H1 (cell line): ENCODE measurements around the gene EFEMP2. TPM values are rescaled to one million over a fixed set of nuclear protein-coding genes. Genes with fewer than 3 reads are reported as not detected.

Experiments
- CTCF ChIA-PET: fragments of 300-600 bp; sonication (Branson Sonifier 250); formaldehyde crosslinking; loops from one replicate; lab custom pipeline; 2021; ENCODE audit not compliant: partially characterized antibody; lab: Charles Lee
- POLR2A ChIA-PET: fragments of 300-600 bp; sonication (Branson Sonifier 250); formaldehyde crosslinking; loops from one replicate; lab custom pipeline; 2021; ENCODE audit warnings: inconsistent platforms; ENCODE audit not compliant: partially characterized antibody; lab: Charles Lee
- DNase-seq, 2 experiments: peaks; one replicate each; pipeline versions ENCODE4 v3.0.0 to v3.0.0-alpha.2; 2010 to 2022; ENCODE audit warnings: low spot score in 2 of 2, low read depth in 1 of 2, mixed read lengths in 1 of 2
- FAIRE-seq: peaks from 2 replicates; lab custom pipeline; 2011; peaks lifted over from hg19 to GRCh38; lab: Jason Lieb, UNC
- H2AFZ ChIP-seq: 2 replicates; pipeline ENCODE4 v1.8.1; 2012; ENCODE audit warnings: low read length, inconsistent platforms
- H2AK5ac ChIP-seq: 2 replicates; pipeline ENCODE4 v1.6.1; 2013; ENCODE audit warnings: low read depth, low read length
- H2BK120ac ChIP-seq: replicated peaks from 2 replicates; pipeline ENCODE3; 2013; ENCODE audit warnings: low read depth, low read length, inconsistent platforms
- H2BK12ac ChIP-seq: 2 replicates; pipeline ENCODE4 v1.6.1; 2013; ENCODE audit warnings: low read depth, low read length
- H2BK15ac ChIP-seq: 2 replicates; pipeline ENCODE4 v1.6.1; 2013; ENCODE audit warnings: low read length
- H2BK20ac ChIP-seq: 2 replicates; pipeline ENCODE4 v1.6.1; 2013; ENCODE audit warnings: low read length
- H2BK5ac ChIP-seq: 2 replicates; pipeline ENCODE4 v1.6.1; 2013; ENCODE audit warnings: low read depth, low read length
- H3K14ac ChIP-seq: 2 replicates; pipeline ENCODE4 v1.6.1; 2013; ENCODE audit warnings: inconsistent platforms; ENCODE audit not compliant: insufficient read length
- H3K18ac ChIP-seq: 2 replicates; pipeline ENCODE4 v1.6.1; 2013; ENCODE audit warnings: low read length; ENCODE audit errors: extremely low read depth
- H3K23ac ChIP-seq: 2 replicates; pipeline ENCODE4 v1.6.1; 2013; ENCODE audit warnings: inconsistent platforms; ENCODE audit not compliant: insufficient read length
- H3K23me2 ChIP-seq: 2 replicates; pipeline ENCODE4 v1.6.1; 2013; ENCODE audit warnings: low read depth, low read length
- H3K27ac ChIP-seq: 2 replicates; pipeline ENCODE4 v1.6.1; 2011; ENCODE audit warnings: low read depth, low read length, inconsistent platforms
- H3K27me3 ChIP-seq, 4 experiments: replicated peaks in 1 of 4; 1 replicate in 1 of 4; 2 replicates in 3 of 4; pipeline versions ENCODE4 v1.6.1 to v1.8.1; 2011 to 2013; ENCODE audit warnings: low read length in 3 of 4, mild to moderate bottlenecking in 3 of 4, inconsistent platforms in 2 of 4, mixed read lengths in 2 of 4, moderate library complexity in 1 of 4; ENCODE audit not compliant: control insufficient read depth in 3 of 4, insufficient read depth in 3 of 4; ENCODE audit errors: extremely low read depth in 1 of 4
- H3K36me3 ChIP-seq, 4 experiments: 2 replicates each; pipeline versions ENCODE4 v1.6.1 to v1.8.1; 2011 to 2013; ENCODE audit warnings: mild to moderate bottlenecking in 4 of 4, low read length in 3 of 4, moderate library complexity in 2 of 4, control low read depth in 1 of 4, inconsistent platforms in 1 of 4; ENCODE audit not compliant: insufficient read depth in 4 of 4, control insufficient read depth in 2 of 4
- H3K4ac ChIP-seq: replicated peaks from 2 replicates; pipeline ENCODE3; 2013; ENCODE audit warnings: low read length, low read depth, mixed read lengths, inconsistent platforms; ENCODE audit not compliant: insufficient read length
- H3K4me1 ChIP-seq, 4 experiments: replicated peaks in 1 of 4; 1 replicate in 1 of 4; 2 replicates in 3 of 4; pipeline versions ENCODE4 v1.6.1 to v1.8.1; 2011 to 2013; ENCODE audit warnings: low read length in 3 of 4, inconsistent platforms in 2 of 4, mixed read lengths in 1 of 4; ENCODE audit not compliant: insufficient read depth in 4 of 4, control insufficient read depth in 3 of 4
- H3K4me2 ChIP-seq, 2 experiments: 2 replicates each; pipeline versions ENCODE4 v1.6.1 to v1.8.1; 2011 to 2013; ENCODE audit warnings: low read depth in 2 of 2, low read length in 2 of 2, control low read depth in 1 of 2, inconsistent platforms in 1 of 2, mild to moderate bottlenecking in 1 of 2; ENCODE audit not compliant: insufficient read depth in 1 of 2
- H3K4me3 ChIP-seq, 4 experiments: fragments of 200-600, 300-600 bp in 1 of 4; sonication (generic), shearing (Covaris generic), sonication (Bioruptor Twin) in 1 of 4; 2 replicates each; pipeline versions ENCODE4 v1.5.1 to v1.8.1; 2011 to 2016; ENCODE audit warnings: low read length in 4 of 4, low read depth in 3 of 4, control low read depth in 2 of 4, inconsistent platforms in 2 of 4, mild to moderate bottlenecking in 2 of 4, mixed read lengths in 1 of 4, moderate library complexity in 1 of 4; ENCODE audit not compliant: insufficient read depth in 2 of 4; ENCODE audit errors: extremely low read depth in 1 of 4
- H3K56ac ChIP-seq: replicated peaks from 2 replicates; pipeline ENCODE3; 2013; ENCODE audit warnings: low read depth, mild to moderate bottlenecking, mixed read lengths, low read length, inconsistent platforms; ENCODE audit not compliant: insufficient read length
- H3K79me1 ChIP-seq: 2 replicates; pipeline ENCODE4 v1.6.1; 2013; ENCODE audit warnings: low read depth, low read length, control low read depth
- H3K79me2 ChIP-seq, 2 experiments: 2 replicates each; pipeline versions ENCODE4 v1.6.1 to v1.8.1; 2012 to 2013; ENCODE audit warnings: low read length in 2 of 2, mild to moderate bottlenecking in 2 of 2, inconsistent platforms in 1 of 2; ENCODE audit not compliant: insufficient read depth in 2 of 2, control insufficient read depth in 1 of 2
- H3K9ac ChIP-seq, 4 experiments: replicated peaks in 1 of 4; 1 replicate in 1 of 4; 2 replicates in 3 of 4; pipeline versions ENCODE4 v1.6.1 to v1.8.1; 2011 to 2013; ENCODE audit warnings: low read depth in 3 of 4, low read length in 3 of 4, control low read depth in 2 of 4, mild to moderate bottlenecking in 2 of 4, moderate library complexity in 2 of 4, inconsistent platforms in 1 of 4; ENCODE audit errors: extremely low read depth in 1 of 4
- H3K9me3 ChIP-seq, 2 experiments: 2 replicates each; pipeline versions ENCODE4 v1.6.1 to v1.8.1; 2012 to 2013; ENCODE audit warnings: mild to moderate bottlenecking in 2 of 2, moderate library complexity in 2 of 2, control low read depth in 1 of 2, inconsistent platforms in 1 of 2, low read depth in 1 of 2, low read length in 1 of 2, mixed read lengths in 1 of 2; ENCODE audit not compliant: insufficient read depth in 2 of 2
- H4K20me1 ChIP-seq, 2 experiments: replicated peaks in 1 of 2; 2 replicates each; pipeline versions ENCODE3 to v1.8.1; 2011 to 2013; ENCODE audit warnings: inconsistent platforms in 2 of 2, low read length in 2 of 2, mild to moderate bottlenecking in 1 of 2; ENCODE audit not compliant: insufficient read depth in 2 of 2, control insufficient read depth in 1 of 2
- H4K5ac ChIP-seq: 2 replicates; pipeline ENCODE4 v1.6.1; 2013; ENCODE audit warnings: low read length, low read depth, mixed read lengths, inconsistent platforms; ENCODE audit not compliant: insufficient read length
- H4K8ac ChIP-seq: 2 replicates; pipeline ENCODE4 v1.8.0; 2013; ENCODE audit warnings: mild to moderate bottlenecking, moderate library complexity, low read length, inconsistent platforms; ENCODE audit not compliant: insufficient read depth; ENCODE audit errors: extremely low read depth
- H4K91ac ChIP-seq: replicated peaks from 2 replicates; pipeline ENCODE3; 2013; ENCODE audit warnings: low read length, mixed read lengths, inconsistent platforms; ENCODE audit not compliant: insufficient read length
- BRCA1 ChIP-seq: IDR thresholded peaks from 2 replicates; pipeline ENCODE4 v1.6.1; 2012; ENCODE audit warnings: low read depth, low read length, improper control_type of control experiment
- CEBPB ChIP-seq: IDR thresholded peaks from 2 replicates; pipeline ENCODE4 v1.6.1; 2012; ENCODE audit warnings: low read depth, low read length
- EZH2 ChIP-seq: fragments of 200-600 bp; sonication (generic); IDR thresholded peaks from 2 replicates; pipeline ENCODE4 v1.7.1; 2012; ENCODE audit warnings: low read depth, mild to moderate bottlenecking, moderate library complexity, low read length, inconsistent platforms; ENCODE audit not compliant: severe bottlenecking
- GABPA ChIP-seq: IDR thresholded peaks from 2 replicates; pipeline ENCODE4 v1.6.1; 2011; ENCODE audit warnings: mild to moderate bottlenecking, low read length, moderate library complexity, borderline replicate concordance; ENCODE audit not compliant: insufficient read depth
- JUN ChIP-seq: IDR thresholded peaks from 2 replicates; pipeline ENCODE4 v1.6.1; 2011; ENCODE audit warnings: low read depth, mild to moderate bottlenecking, improper control_type of control experiment, low read length
- MAFK ChIP-seq: IDR thresholded peaks from 2 replicates; pipeline ENCODE4 v1.6.1; 2012; ENCODE audit warnings: low read depth, mild to moderate bottlenecking, improper control_type of control experiment, low read length
- TEAD4 ChIP-seq: IDR thresholded peaks from 2 replicates; pipeline ENCODE4 v1.6.1; 2012; ENCODE audit warnings: low read depth, low read length, inconsistent platforms, mixed read lengths
- YY1 ChIP-seq: IDR thresholded peaks from 2 replicates; pipeline ENCODE4 v1.6.1; 2011; ENCODE audit warnings: low read depth, mild to moderate bottlenecking, low read length
- ZNF274 ChIP-seq: IDR thresholded peaks from 2 replicates; pipeline ENCODE4 v1.7.0; 2012; ENCODE audit warnings: low read length, borderline replicate concordance; ENCODE audit errors: extremely low read depth
- WGBS, 2 experiments: shearing (Covaris generic) in 1 of 2; methylation state at CpG; one replicate each; pipeline versions ENCODE4 v1.1.6 to v1.1.7; 2013 to 2015; ENCODE audit warnings: low lambda C conversion rate in 2 of 2, mixed read lengths in 2 of 2, inconsistent platforms in 1 of 2, low coverage in 1 of 2, missing lambda C conversion rate in 1 of 2; ENCODE audit not compliant: insufficient replicate concordance in 2 of 2, insufficient coverage in 1 of 2, insufficient read length in 1 of 2; ENCODE audit errors: extremely low coverage in 1 of 2, missing lambda C conversion rate in 1 of 2; 5-methylcytosine and 5-hydroxymethylcytosine counted together
- polyA plus RNA-seq, 7 experiments: library from polyadenylated mRNA; depleted of rRNA in 3 of 7; stranded (reverse) in 5 of 7; unstranded in 2 of 7; fragments of >200 nt in 5 of 7; fragments of 200-250 nt in 2 of 7; gene quantifications; 1 replicate in 5 of 7; 2 replicates in 1 of 7; 4 replicates in 1 of 7; pipeline versions ENCODE4 v1.2.1 to v1.2.3, GENCODE V29; 2011 to 2013; ENCODE audit warnings: missing spikeins in 2 of 7, mixed read lengths in 2 of 7
- total RNA-seq: library from RNA; stranded (reverse); fragmentation: NEBNext Ultra II Directional; extraction: Animal tissue kit (Norgen Biotek cat#: 25700); gene quantifications from 2 replicates; pipeline ENCODE4 v1.2.1, GENCODE V29; 2021
- TF ChIP-seq, protein P1 (sequence below): IDR thresholded peaks from 2 replicates; pipeline ENCODE4 v1.6.1; 2012; ENCODE audit warnings: inconsistent platforms

EFEMP2 gene
- total and polyA plus RNA-seq, 2 of the 8 experiments (the other 6 are each of a cell fraction or from before 2014, with no cell fraction given), result 8.8 to 17.2 TPM

DNA sequence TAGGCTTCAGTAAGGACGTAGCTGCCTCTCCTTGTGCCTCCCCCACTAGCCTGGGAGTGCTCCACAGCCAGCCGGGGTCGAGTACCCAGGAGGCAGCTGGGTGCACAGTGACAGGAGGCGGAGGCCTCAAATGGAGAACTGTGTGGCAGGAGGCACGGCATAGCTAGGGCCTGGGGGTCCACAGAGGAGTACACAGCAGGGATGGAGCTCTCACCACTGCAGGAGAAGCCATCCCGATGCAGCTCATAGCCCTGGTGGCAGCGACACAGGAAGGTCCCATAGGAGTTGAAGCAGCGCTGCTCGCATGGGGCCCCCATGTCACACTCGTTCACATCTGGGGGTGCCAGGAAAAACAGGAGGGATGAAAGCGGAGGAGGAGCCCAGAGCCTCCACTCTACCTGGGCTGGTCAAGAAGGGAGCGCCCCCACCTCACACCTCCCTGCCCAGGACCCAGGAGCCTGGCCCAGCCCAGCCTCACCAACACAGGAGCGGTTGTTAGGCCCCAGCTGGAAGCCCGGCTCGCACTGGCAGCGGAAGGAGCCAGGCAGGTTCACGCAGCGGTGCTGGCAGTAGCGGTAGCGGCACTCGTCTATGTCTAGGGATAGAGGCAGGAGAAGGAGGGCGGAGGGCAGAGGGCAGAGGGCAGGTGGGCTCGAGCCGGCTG, 2.8 kb downstream of the EFEMP2 start:
- Histone ChIP-seq H3K4me3 (no peak overlapping the region), H2BK5ac (no peak overlapping the region)
- no peak for FAIRE-seq

More for the DNA sequence above, 2.8 kb downstream of the EFEMP2 start:
- H3K23ac ChIP-seq, result no peak overlapping the region
- H2AK5ac ChIP-seq, result no peak overlapping the region
- peaks cover 0 to 2% of the 10 kb centered on the region in 2 experiments for H4K20me1 ChIP-seq
- no peak overlapping the region for H3K4ac ChIP-seq
- peaks cover 0 to 6% (median 4%) of the 10 kb centered on the region in 4 experiments; a peak in 4 of 8 replicates for H3K36me3 ChIP-seq
- no peak overlapping the region for H2AFZ ChIP-seq
- TF ChIP-seq GABPA, result no peak
- no peak for TF ChIP-seq TEAD4
- no peak for TF ChIP-seq JUN
- no peak for TF ChIP-seq MAFK
- TF ChIP-seq EZH2, result no peak
- no peak for TF ChIP-seq ZNF274
- no peak for TF ChIP-seq CEBPB
- no peak for TF ChIP-seq BRCA1
- no peak for TF ChIP-seq YY1
- TF ChIP-seq, protein P1, sequence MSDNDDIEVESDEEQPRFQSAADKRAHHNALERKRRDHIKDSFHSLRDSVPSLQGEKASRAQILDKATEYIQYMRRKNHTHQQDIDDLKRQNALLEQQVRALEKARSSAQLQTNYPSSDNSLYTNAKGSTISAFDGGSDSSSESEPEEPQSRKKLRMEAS, result no peak
- peaks cover 0 to 10% (median 3%) of the 10 kb centered on the region in 4 experiments; a peak in 5 of 7 replicates for H3K4me1 ChIP-seq
- no peak overlapping the region for H3K27ac ChIP-seq
- H3K56ac ChIP-seq, result no peak overlapping the region
- no peak overlapping the region for H4K91ac ChIP-seq
- H3K14ac ChIP-seq, result no peak overlapping the region
- no peak overlapping the region for H2BK12ac ChIP-seq
- no peak overlapping the region for H4K5ac ChIP-seq
- no peaks in the 10 kb centered on the region for H3K79me2 ChIP-seq
- H3K18ac ChIP-seq, result no peak overlapping the region
- no peak overlapping the region for H3K4me2 ChIP-seq
- H3K9ac ChIP-seq, result no peak overlapping the region; a peak in 1 of 7 replicates
- peaks cover 0 to 32% (median 15%) of the 10 kb centered on the region in 4 experiments; a peak in 4 of 7 replicates for H3K27me3 ChIP-seq
- H3K9me3 ChIP-seq, result no peaks in the 10 kb centered on the region
- H2BK20ac ChIP-seq, result no peak overlapping the region
- H4K8ac ChIP-seq, result no peak overlapping the region
- CTCF ChIA-PET, result interaction anchor here (0.7 to 8.9 kb wide), 8 partner anchors 10 to 142 kb away, joined by 3 to 210 read pairs (median 10); partner anchors contain the start of genes CCDC85B, CFL1, CST6 and CTSW
- no peak for DNase-seq
- POLR2A ChIA-PET, result interaction anchor here (1.4 to 39.7 kb wide), 4 partner anchors 5 to 133 kb away, joined by 4 to 1071 read pairs (median 538); partner anchors contain the start of genes BANF1, CCDC85B, CFL1 and CTSW
- H2BK120ac ChIP-seq, result no peak overlapping the region
- no peaks in the 10 kb centered on the region; the same call in 1 of the 2 replicates for H3K79me1 ChIP-seq
- H3K23me2 ChIP-seq, result peaks cover 9% of the 10 kb centered on the region; the same call in 1 of the 2 replicates
- WGBS, 2 experiments, result 93% methylated on average over 24 of the region's 24 CpGs; no CpG with 5 or more reads in 1 of the 2 experiments
- H2BK15ac ChIP-seq, result no peak overlapping the region
